SK-N-SH (cell line): ENCODE results near the gene CRISPLD2.

Experiments used
- CHD2 ChIP-seq: fragments of 150-350 bp; IDR thresholded peaks from 2 replicates; pipeline ENCODE4 v1.6.1; 2018; ENCODE audit warnings: low read length; ENCODE audit not compliant: partially characterized antibody
- EP300 ChIP-seq, 2 experiments: IDR thresholded peaks; 2 replicates each; pipeline versions ENCODE4 v1.4.0 to v1.6.1; 2012; ENCODE audit warnings: borderline replicate concordance in 1 of 2, low read depth in 1 of 2, low read length in 1 of 2
- EZH2phosphoT487 ChIP-seq: fragments of 200-600 bp; sonication (generic); IDR thresholded peaks from 2 replicates; pipeline ENCODE4 v1.6.1; 2017; ENCODE audit warnings: low read depth, mixed run types, mild to moderate bottlenecking, antibody characterized with exemption, moderate library complexity, borderline replicate concordance
- POLR2AphosphoS5 ChIP-seq: IDR thresholded peaks from 2 replicates; pipeline ENCODE4 v1.6.1; 2012; ENCODE audit warnings: low read depth, low read length
- YY1 ChIP-seq: IDR thresholded peaks from 2 replicates; pipeline ENCODE4 v1.4.0; 2012; ENCODE audit warnings: low read depth, mild to moderate bottlenecking
- TF ChIP-seq, protein P1 (sequence below): fragments of 150-350 bp; IDR thresholded peaks from 2 replicates; pipeline ENCODE4 v1.6.1; 2017; ENCODE audit warnings: antibody characterized with exemption, low read length, low read depth, borderline replicate concordance
- TF ChIP-seq, protein P2 (sequence below): fragments of 200-600 bp; sonication (generic); IDR thresholded peaks from 2 replicates; pipeline ENCODE4 v1.6.1; 2017; ENCODE audit warnings: antibody characterized with exemption, mild to moderate bottlenecking, moderate library complexity
- TF ChIP-seq, protein P3 (sequence below): IDR thresholded peaks from 2 replicates; pipeline ENCODE4 v1.4.0; 2012; ENCODE audit warnings: low read depth, borderline replicate concordance
- TF ChIP-seq, protein P4 (sequence below): IDR thresholded peaks from 2 replicates; pipeline ENCODE4 v1.4.0; 2012; ENCODE audit warnings: low read depth
- TF ChIP-seq, protein P5 (sequence below): IDR thresholded peaks from 2 replicates; pipeline ENCODE4 v1.6.1; 2012; ENCODE audit warnings: mild to moderate bottlenecking, low read depth, low read length, moderate library complexity

DNA sequence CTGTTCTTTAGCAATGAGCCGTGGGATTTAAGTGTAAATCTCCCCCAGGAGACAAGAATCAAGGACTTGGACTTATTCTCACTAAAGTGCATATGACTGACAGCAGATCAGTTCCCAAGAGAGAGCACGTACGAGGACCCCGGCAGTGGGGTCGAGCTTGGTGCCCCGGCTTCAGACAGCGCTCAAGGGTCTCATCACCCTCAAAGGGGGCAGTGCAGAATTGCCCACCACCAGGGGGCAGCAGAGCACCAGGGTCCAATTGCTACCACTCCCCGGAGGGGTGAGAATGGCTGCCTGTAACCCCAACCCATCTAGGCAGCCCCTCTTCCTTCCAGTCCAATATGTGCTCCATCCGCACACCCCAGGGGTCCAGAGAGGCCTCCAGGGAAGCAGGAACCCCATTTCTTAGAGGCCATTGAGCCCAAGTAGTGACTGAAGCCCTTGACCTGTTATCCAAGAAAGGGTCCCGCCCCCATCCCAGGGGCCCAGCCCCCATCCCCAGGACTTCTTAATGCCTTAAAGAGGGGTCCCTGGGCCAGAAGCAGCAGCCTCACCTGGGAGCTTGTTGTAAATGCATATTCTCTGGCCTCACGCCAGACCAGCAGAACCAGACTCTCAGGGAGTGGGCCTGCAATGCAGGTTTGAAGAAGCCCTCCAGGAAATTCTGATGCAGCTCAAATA is 105.4 kb downstream of the CRISPLD2 start:
- TF ChIP-seq, protein P1, sequence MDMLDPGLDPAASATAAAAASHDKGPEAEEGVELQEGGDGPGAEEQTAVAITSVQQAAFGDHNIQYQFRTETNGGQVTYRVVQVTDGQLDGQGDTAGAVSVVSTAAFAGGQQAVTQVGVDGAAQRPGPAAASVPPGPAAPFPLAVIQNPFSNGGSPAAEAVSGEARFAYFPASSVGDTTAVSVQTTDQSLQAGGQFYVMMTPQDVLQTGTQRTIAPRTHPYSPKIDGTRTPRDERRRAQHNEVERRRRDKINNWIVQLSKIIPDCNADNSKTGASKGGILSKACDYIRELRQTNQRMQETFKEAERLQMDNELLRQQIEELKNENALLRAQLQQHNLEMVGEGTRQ = no peak
- TF ChIP-seq, protein P2, sequence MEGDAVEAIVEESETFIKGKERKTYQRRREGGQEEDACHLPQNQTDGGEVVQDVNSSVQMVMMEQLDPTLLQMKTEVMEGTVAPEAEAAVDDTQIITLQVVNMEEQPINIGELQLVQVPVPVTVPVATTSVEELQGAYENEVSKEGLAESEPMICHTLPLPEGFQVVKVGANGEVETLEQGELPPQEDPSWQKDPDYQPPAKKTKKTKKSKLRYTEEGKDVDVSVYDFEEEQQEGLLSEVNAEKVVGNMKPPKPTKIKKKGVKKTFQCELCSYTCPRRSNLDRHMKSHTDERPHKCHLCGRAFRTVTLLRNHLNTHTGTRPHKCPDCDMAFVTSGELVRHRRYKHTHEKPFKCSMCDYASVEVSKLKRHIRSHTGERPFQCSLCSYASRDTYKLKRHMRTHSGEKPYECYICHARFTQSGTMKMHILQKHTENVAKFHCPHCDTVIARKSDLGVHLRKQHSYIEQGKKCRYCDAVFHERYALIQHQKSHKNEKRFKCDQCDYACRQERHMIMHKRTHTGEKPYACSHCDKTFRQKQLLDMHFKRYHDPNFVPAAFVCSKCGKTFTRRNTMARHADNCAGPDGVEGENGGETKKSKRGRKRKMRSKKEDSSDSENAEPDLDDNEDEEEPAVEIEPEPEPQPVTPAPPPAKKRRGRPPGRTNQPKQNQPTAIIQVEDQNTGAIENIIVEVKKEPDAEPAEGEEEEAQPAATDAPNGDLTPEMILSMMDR = peak; percentile 73
- TF ChIP-seq EP300 (IDR thresholded peaks at IDR 0.05; ENCODE audit: borderline replicate concordance in 1 of 2, low read depth in 1 of 2, low read length in 1 of 2) (no peak), CHD2 (no peak), POLR2AphosphoS5 (no peak), EZH2phosphoT487 (no peak), YY1 (no peak)
- TF ChIP-seq, protein P3, sequence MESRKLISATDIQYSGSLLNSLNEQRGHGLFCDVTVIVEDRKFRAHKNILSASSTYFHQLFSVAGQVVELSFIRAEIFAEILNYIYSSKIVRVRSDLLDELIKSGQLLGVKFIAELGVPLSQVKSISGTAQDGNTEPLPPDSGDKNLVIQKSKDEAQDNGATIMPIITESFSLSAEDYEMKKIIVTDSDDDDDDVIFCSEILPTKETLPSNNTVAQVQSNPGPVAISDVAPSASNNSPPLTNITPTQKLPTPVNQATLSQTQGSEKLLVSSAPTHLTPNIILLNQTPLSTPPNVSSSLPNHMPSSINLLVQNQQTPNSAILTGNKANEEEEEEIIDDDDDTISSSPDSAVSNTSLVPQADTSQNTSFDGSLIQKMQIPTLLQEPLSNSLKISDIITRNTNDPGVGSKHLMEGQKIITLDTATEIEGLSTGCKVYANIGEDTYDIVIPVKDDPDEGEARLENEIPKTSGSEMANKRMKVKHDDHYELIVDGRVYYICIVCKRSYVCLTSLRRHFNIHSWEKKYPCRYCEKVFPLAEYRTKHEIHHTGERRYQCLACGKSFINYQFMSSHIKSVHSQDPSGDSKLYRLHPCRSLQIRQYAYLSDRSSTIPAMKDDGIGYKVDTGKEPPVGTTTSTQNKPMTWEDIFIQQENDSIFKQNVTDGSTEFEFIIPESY = no peak
- TF ChIP-seq, protein P4, sequence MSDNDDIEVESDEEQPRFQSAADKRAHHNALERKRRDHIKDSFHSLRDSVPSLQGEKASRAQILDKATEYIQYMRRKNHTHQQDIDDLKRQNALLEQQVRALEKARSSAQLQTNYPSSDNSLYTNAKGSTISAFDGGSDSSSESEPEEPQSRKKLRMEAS = no peak
- TF ChIP-seq, protein P5, sequence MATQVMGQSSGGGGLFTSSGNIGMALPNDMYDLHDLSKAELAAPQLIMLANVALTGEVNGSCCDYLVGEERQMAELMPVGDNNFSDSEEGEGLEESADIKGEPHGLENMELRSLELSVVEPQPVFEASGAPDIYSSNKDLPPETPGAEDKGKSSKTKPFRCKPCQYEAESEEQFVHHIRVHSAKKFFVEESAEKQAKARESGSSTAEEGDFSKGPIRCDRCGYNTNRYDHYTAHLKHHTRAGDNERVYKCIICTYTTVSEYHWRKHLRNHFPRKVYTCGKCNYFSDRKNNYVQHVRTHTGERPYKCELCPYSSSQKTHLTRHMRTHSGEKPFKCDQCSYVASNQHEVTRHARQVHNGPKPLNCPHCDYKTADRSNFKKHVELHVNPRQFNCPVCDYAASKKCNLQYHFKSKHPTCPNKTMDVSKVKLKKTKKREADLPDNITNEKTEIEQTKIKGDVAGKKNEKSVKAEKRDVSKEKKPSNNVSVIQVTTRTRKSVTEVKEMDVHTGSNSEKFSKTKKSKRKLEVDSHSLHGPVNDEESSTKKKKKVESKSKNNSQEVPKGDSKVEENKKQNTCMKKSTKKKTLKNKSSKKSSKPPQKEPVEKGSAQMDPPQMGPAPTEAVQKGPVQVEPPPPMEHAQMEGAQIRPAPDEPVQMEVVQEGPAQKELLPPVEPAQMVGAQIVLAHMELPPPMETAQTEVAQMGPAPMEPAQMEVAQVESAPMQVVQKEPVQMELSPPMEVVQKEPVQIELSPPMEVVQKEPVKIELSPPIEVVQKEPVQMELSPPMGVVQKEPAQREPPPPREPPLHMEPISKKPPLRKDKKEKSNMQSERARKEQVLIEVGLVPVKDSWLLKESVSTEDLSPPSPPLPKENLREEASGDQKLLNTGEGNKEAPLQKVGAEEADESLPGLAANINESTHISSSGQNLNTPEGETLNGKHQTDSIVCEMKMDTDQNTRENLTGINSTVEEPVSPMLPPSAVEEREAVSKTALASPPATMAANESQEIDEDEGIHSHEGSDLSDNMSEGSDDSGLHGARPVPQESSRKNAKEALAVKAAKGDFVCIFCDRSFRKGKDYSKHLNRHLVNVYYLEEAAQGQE = no peak
